K562 (cell line): ENCODE results near the gene MAP3K14. TPM values are rescaled to one million over a fixed set of nuclear protein-coding genes. Genes with fewer than 3 reads are reported as not detected.

Experiments
- ATF4 ChIP-seq: fragments of 450-650 bp; formaldehyde crosslinking; IDR thresholded peaks from 2 replicates; pipeline ENCODE4 v1.4.0; 2022; ENCODE audit warnings: mild to moderate bottlenecking, moderate library complexity
- CBX3 ChIP-seq, 2 experiments: IDR thresholded peaks; 1 replicate in 1 of 2; 2 replicates in 1 of 2; pipeline ENCODE4 v1.6.1; 2012; ENCODE audit warnings: inconsistent platforms in 2 of 2, low read length in 2 of 2, borderline replicate concordance in 1 of 2, control low read depth in 1 of 2
- CREM ChIP-seq: IDR thresholded peaks from 2 replicates; pipeline ENCODE4 v1.6.1; 2014; ENCODE audit warnings: antibody characterized with exemption, low read depth
- EP300 ChIP-seq: IDR thresholded peaks from 2 replicates; pipeline ENCODE4 v1.6.1; 2012; ENCODE audit warnings: low read length, improper control_type of control experiment
- HDAC3 ChIP-seq: fragments of 450-650 bp; IDR thresholded peaks from 2 replicates; pipeline ENCODE4 v1.6.1; 2018; ENCODE audit warnings: borderline replicate concordance, mild to moderate bottlenecking, moderate library complexity; ENCODE audit not compliant: partially characterized antibody
- JUND ChIP-seq, 2 experiments: IDR thresholded peaks; 2 replicates in 1 of 2; 3 replicates in 1 of 2; pipeline ENCODE4 v1.6.1; 2011; ENCODE audit warnings: borderline replicate concordance in 2 of 2, low read depth in 2 of 2, low read length in 2 of 2, improper control_type of control experiment in 1 of 2, missing biosample characterization in 1 of 2, missing genetic modification characterization in 1 of 2, missing genetic modification reagents in 1 of 2
- KLF1 ChIP-seq: fragments of 450-650 bp; IDR thresholded peaks from 2 replicates; pipeline ENCODE4 v1.6.1; 2016; ENCODE audit warnings: missing genetic modification characterization, missing compliant biosample characterization
- LEF1 ChIP-seq: fragments of 450-650 bp; IDR thresholded peaks from 2 replicates; pipeline ENCODE4 v1.6.1; 2016; ENCODE audit warnings: mild to moderate bottlenecking
- NFIX ChIP-seq: fragments of 250-450 bp; sonication (Bioruptor Pico); IDR thresholded peaks from 2 replicates; pipeline ENCODE4 v1.4.0; 2020; ENCODE audit warnings: low read depth, mild to moderate bottlenecking, moderate library complexity
- NFRKB ChIP-seq: fragments of 450-650 bp; IDR thresholded peaks from 2 replicates; pipeline ENCODE4 v1.6.1; 2016; ENCODE audit warnings: low read depth
- RBFOX2 ChIP-seq: fragments of 200-400 bp; formaldehyde crosslinking; IDR thresholded peaks from 2 replicates; pipeline ENCODE4 v1.6.1; 2017; ENCODE audit warnings: low read depth, mild to moderate bottlenecking, low read length, moderate library complexity
- RBM17 ChIP-seq: fragments of 200-400 bp; formaldehyde crosslinking; IDR thresholded peaks from 2 replicates; pipeline ENCODE4 v1.6.1; 2017; ENCODE audit warnings: low read depth, mild to moderate bottlenecking, low read length, borderline replicate concordance
- RCOR1 ChIP-seq, 2 experiments: IDR thresholded peaks; 2 replicates each; pipeline ENCODE4 v1.6.1; 2012; ENCODE audit warnings: low read depth in 2 of 2, low read length in 2 of 2, borderline replicate concordance in 1 of 2, improper control_type of control experiment in 1 of 2
- RFX1 ChIP-seq: fragments of 450-650 bp; IDR thresholded peaks from 2 replicates; pipeline ENCODE4 v1.6.1; 2016; ENCODE audit warnings: mild to moderate bottlenecking, moderate library complexity
- SAFB2 ChIP-seq: fragments of 200-400 bp; formaldehyde crosslinking; IDR thresholded peaks from 2 replicates; pipeline ENCODE4 v1.6.1; 2018; ENCODE audit warnings: borderline replicate concordance, low read length, low read depth, moderate library complexity; ENCODE audit not compliant: severe bottlenecking
- SETDB1 ChIP-seq: IDR thresholded peaks from one replicate; pipeline ENCODE4 v1.6.1; 2012; ENCODE audit warnings: low read length, control low read depth, inconsistent platforms
- SMAD4 ChIP-seq: fragments of 250-450 bp; sonication (Bioruptor Pico); conservative IDR thresholded peaks from 2 replicates; pipeline ENCODE4 v1.8.0; 2021; ENCODE audit warnings: inconsistent platforms, mild to moderate bottlenecking, moderate library complexity
- TAF9B ChIP-seq: fragments of 450-650 bp; IDR thresholded peaks from 2 replicates; pipeline ENCODE4 v1.6.1; 2018; ENCODE audit warnings: mild to moderate bottlenecking; ENCODE audit not compliant: partially characterized antibody
- TBL1XR1 ChIP-seq, 2 experiments: IDR thresholded peaks; 2 replicates each; pipeline ENCODE4 v1.6.1; 2012; ENCODE audit warnings: improper control_type of control experiment in 2 of 2, low read length in 2 of 2, mild to moderate bottlenecking in 1 of 2
- USF2 ChIP-seq: sonication (generic); formaldehyde crosslinking; IDR thresholded peaks from 2 replicates; pipeline ENCODE4 v1.5.0; 2020; ENCODE audit warnings: missing genetic modification reagents
- ZNF764 ChIP-seq: fragments of 250-450 bp; sonication (Bioruptor Pico); IDR thresholded peaks from 2 replicates; pipeline ENCODE4 v1.4.0; 2020; ENCODE audit warnings: low read depth, mild to moderate bottlenecking, moderate library complexity
- ZNF766 ChIP-seq: fragments of 200-800 bp; sonication (Bioruptor generic); conservative IDR thresholded peaks from 2 replicates; pipeline ENCODE4 v1.6.1; 2016; ENCODE audit warnings: missing genetic modification characterization, missing compliant biosample characterization
- polyA plus RNA-seq, 8 experiments: library from polyadenylated mRNA; depleted of rRNA in 4 of 8; stranded (reverse) in 5 of 8; unstranded in 3 of 8; fragments of >200 nt; fragmentation: Nextera tagmentation in 2 of 8; fragmentation: Illumina TruSeq in 1 of 8; extraction: Ambion mirVana in 2 of 8; extraction: Trizol in 1 of 8; gene quantifications; 2 replicates each; pipeline versions ENCODE4 v1.2.1 to v1.2.3, GENCODE V29; 2011 to 2014; ENCODE audit warnings: inconsistent platforms in 1 of 8, missing spikeins in 1 of 8
- total RNA-seq, 7 experiments: library from RNA; depleted of rRNA in 6 of 7; stranded (reverse); fragments of >200 nt in 6 of 7; fragmentation: Illumina TruSeq in 2 of 7; extraction: Trizol in 2 of 7; gene quantifications; 2 replicates each; pipeline versions ENCODE4 v1.2.1 to v1.2.3, GENCODE V29; 2011 to 2021; ENCODE audit warnings: low replicate concordance in 1 of 7
- TF ChIP-seq, protein P1 (sequence below): fragments of 250-450 bp; sonication (Bioruptor Pico); IDR thresholded peaks from 2 replicates; pipeline ENCODE4 v1.4.0; 2020; ENCODE audit warnings: mild to moderate bottlenecking, moderate library complexity, borderline replicate concordance

MAP3K14 gene
- total and polyA plus RNA-seq, 9 of the 15 experiments (the other 6 are each of a cell fraction or from before 2014, with no cell fraction given), result 0.45 to 8.7 (median 3.2) TPM

DNA sequence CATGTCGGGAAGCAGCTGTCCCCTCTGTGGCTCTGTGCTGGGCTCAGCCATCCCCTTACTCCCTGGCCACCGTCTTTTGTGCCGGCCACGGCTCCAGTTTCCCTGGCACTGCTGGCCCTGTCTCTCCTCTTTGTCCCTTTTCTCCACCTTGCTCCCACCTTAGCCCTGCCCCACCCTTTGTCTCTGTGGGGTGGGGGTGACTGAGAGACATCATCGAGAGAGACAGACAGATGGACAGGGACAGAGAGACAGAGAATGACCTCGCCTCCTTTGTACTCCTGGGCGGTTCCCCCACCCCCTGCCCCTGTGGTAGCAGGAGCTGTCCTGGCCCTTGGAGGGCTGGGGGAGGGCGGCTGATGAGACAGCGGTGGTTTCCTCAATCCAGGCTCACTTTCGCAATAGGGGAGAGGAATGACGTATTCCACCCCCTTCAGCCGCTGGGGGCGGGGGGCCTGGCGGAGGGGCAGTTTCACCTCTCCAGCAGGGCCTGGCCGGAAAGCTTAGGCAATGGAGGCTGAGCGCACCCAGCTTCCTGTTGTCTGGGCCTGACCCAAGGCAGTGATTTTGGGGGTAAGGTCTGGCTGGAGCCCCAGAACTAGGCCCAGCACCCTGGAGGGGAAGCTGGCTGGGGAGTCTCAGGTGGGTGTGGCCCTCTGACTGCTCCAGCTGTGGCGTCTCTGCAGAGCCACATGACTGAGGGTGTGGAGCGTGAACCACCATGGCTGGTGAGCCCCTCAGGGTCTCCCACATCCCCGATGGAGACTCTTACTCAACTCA, 87.9 kb downstream of the MAP3K14 start (continued):
- TF ChIP-seq ZNF764 (CRISPR knock-in tag) (no peak), RBFOX2 (peak; percentile 67), SAFB2 (no peak), ZNF766 (peak; percentile 73; the same call in 1 of the 2 replicates), RBM17 (no peak), KLF1 (tag) (0 out of 2 replicates have a peak, but pooled peaks have one; percentile 65), ATF4 (CRISPR knock-in tag) (0 out of 2 replicates have a peak, but pooled peaks have one; percentile 58), USF2 (CRISPR knock-in tag) (peak; percentile 35; the same call in 1 of the 2 replicates), NFRKB (peak; percentile 45; the same call in 1 of the 2 replicates), SETDB1 (no peak), RFX1 (no peak), JUND (IDR thresholded peaks at IDR 0.05; ENCODE audit: borderline replicate concordance, low read depth, low read length) (peak; percentile 96), JUND (tag; IDR thresholded peaks at IDR 0.05; ENCODE audit: borderline replicate concordance, low read depth, low read length) (peak; percentile 95; the same call in 2 of the 3 replicates), TAF9B (peak; percentile 83), HDAC3 (peak; percentile 65), CREM (peak; percentile 97), CBX3 (IDR thresholded peaks at IDR 0.05; ENCODE audit: borderline replicate concordance in 1 of 2, low read length in 2 of 2) (0 out of 3 replicates have a peak, but pooled peaks of 1 of the 2 experiments have one; percentile 35), RCOR1 (IDR thresholded peaks at IDR 0.05; ENCODE audit: borderline replicate concordance in 1 of 2, low read depth in 2 of 2, low read length in 2 of 2) (peak; percentile 13 to 91; a peak in 2 of 4 replicates), TBL1XR1 (IDR thresholded peaks at IDR 0.05; ENCODE audit: low read length in 2 of 2) (peak in 1 of 2 experiments; percentile 55; a peak in 1 of 4 replicates), LEF1 (peak; percentile 84; the same call in 1 of the 2 replicates), SMAD4 (peak; percentile 78), NFIX (CRISPR knock-in tag) (no peak), EP300 (peak; percentile 67)
- TF ChIP-seq, protein P1, sequence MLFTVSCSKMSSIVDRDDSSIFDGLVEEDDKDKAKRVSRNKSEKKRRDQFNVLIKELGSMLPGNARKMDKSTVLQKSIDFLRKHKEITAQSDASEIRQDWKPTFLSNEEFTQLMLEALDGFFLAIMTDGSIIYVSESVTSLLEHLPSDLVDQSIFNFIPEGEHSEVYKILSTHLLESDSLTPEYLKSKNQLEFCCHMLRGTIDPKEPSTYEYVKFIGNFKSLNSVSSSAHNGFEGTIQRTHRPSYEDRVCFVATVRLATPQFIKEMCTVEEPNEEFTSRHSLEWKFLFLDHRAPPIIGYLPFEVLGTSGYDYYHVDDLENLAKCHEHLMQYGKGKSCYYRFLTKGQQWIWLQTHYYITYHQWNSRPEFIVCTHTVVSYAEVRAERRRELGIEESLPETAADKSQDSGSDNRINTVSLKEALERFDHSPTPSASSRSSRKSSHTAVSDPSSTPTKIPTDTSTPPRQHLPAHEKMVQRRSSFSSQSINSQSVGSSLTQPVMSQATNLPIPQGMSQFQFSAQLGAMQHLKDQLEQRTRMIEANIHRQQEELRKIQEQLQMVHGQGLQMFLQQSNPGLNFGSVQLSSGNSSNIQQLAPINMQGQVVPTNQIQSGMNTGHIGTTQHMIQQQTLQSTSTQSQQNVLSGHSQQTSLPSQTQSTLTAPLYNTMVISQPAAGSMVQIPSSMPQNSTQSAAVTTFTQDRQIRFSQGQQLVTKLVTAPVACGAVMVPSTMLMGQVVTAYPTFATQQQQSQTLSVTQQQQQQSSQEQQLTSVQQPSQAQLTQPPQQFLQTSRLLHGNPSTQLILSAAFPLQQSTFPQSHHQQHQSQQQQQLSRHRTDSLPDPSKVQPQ (CRISPR knock-in tag), result no peak
